HCT116 (cell line): ENCODE data around the gene ERRFI1. TPM values are rescaled to one million over a fixed set of nuclear protein-coding genes. Genes with fewer than 3 reads are reported as not detected.

Source experiments
- ATAC-seq: fragments of 200-7000 bp; cut with Tn5 transposase; 2 replicates; pipeline ENCODE4 v1.9.1; 2020; ENCODE audit warnings: mild to moderate bottlenecking, moderate library complexity
- BruUV-seq: library from RNA; stranded (reverse); fragments of 400-500 nt; replicated peaks from 2 replicates; lab custom pipeline; 2021; lab: Mats Ljungman, UMichigan
- CTCF ChIA-PET: fragments of 300-600 bp; sonication (Branson Sonifier 250); formaldehyde crosslinking; loops from one replicate; lab custom pipeline; 2021; ENCODE audit warnings: antibody characterized with exemption; lab: Charles Lee
- POLR2A ChIA-PET: fragments of 300-600, 350-600 bp; sonication (Branson Sonifier 250); formaldehyde crosslinking; loops from one replicate; lab custom pipeline; 2021; ENCODE audit warnings: antibody characterized with exemption; lab: Charles Lee
- RAD21 ChIA-PET, 2 experiments: fragments of 300-600 bp; sonication (Branson Sonifier 250); formaldehyde crosslinking; loops; one replicate each; lab custom pipeline; 2023; ENCODE audit warnings: low total read pairs in 2 of 2; ENCODE audit not compliant: uncharacterized antibody in 2 of 2, unreplicated experiment in 2 of 2, low non-redundant PET in 1 of 2; lab: Charles Lee
- DNase-seq: peaks from one replicate; pipeline ENCODE4 v3.0.0-alpha.2; 2010; ENCODE audit warnings: low read depth, low spot score
- H2AFZ ChIP-seq: fragments of 200-600 bp; shearing (Covaris generic), sonication (generic); 2 replicates; pipeline ENCODE4 v1.6.1; 2017; ENCODE audit warnings: low read depth, mixed run types, mixed read lengths, antibody characterized with exemption, low read length; ENCODE audit not compliant: poor library complexity, severe bottlenecking
- H3K27ac ChIP-seq: 2 replicates; pipeline ENCODE4 v1.5.1; 2012; ENCODE audit warnings: low read depth, low read length
- H3K27me3 ChIP-seq: fragments of 200-600 bp; sonication (generic); 2 replicates; pipeline ENCODE4 v1.6.1; 2016; ENCODE audit warnings: mixed run types, low read length, mixed read lengths; ENCODE audit not compliant: insufficient read depth
- H3K36me3 ChIP-seq, 2 experiments: fragments of 200-500 bp in 1 of 2; fragments of 200-600 bp in 1 of 2; sonication (Bioruptor generic) in 1 of 2; sonication (generic) in 1 of 2; 2 replicates each; pipeline versions ENCODE4 v1.5.1 to v1.6.1; 2014 to 2016; ENCODE audit warnings: low read length in 2 of 2, inconsistent platforms in 1 of 2, mixed read lengths in 1 of 2, mixed run types in 1 of 2; ENCODE audit not compliant: insufficient read depth in 2 of 2, control insufficient read depth in 1 of 2
- H3K4me1 ChIP-seq, 2 experiments: fragments of 200-600 bp in 1 of 2; sonication (generic) in 1 of 2; 2 replicates each; pipeline versions ENCODE4 v1.5.1 to v1.6.1; 2012 to 2017; ENCODE audit warnings: low read length in 2 of 2, inconsistent platforms in 1 of 2, mild to moderate bottlenecking in 1 of 2, mixed read lengths in 1 of 2, mixed run types in 1 of 2, moderate library complexity in 1 of 2; ENCODE audit not compliant: insufficient read depth in 2 of 2, control insufficient read depth in 1 of 2
- H3K4me2 ChIP-seq: fragments of 200-600 bp; sonication (generic); 2 replicates; pipeline ENCODE4 v1.6.1; 2017; ENCODE audit warnings: mixed run types, low read length, mixed read lengths
- H3K4me3 ChIP-seq, 2 experiments: fragments of 200-600 bp in 1 of 2; sonication (generic) in 1 of 2; replicated peaks in 1 of 2; 2 replicates each; pipeline ENCODE4 v1.5.1; 2011 to 2016; ENCODE audit warnings: low read length in 2 of 2, control low read depth in 1 of 2, low read depth in 1 of 2, mild to moderate bottlenecking in 1 of 2, mixed read lengths in 1 of 2, mixed run types in 1 of 2
- H3K79me2 ChIP-seq: fragments of 200-600 bp; sonication (generic); 2 replicates; pipeline ENCODE4 v1.6.1; 2017; ENCODE audit warnings: mild to moderate bottlenecking, mixed run types, low read length, moderate library complexity, mixed read lengths; ENCODE audit not compliant: insufficient read depth
- H3K9ac ChIP-seq: fragments of 200-600 bp; sonication (generic); 2 replicates; pipeline ENCODE4 v1.6.1; 2016; ENCODE audit warnings: low read length, mixed read lengths
- H3K9me2 ChIP-seq: fragments of 200-600 bp; sonication (generic), shearing (Covaris generic); 2 replicates; pipeline ENCODE4 v1.6.1; 2017; ENCODE audit warnings: mixed run types, mild to moderate bottlenecking, moderate library complexity; ENCODE audit not compliant: insufficient read depth
- H3K9me3 ChIP-seq, 2 experiments: fragments of 200-500 bp in 1 of 2; fragments of 200-600 bp in 1 of 2; sonication (Bioruptor generic) in 1 of 2; sonication (generic) in 1 of 2; 2 replicates each; pipeline ENCODE4 v1.6.1; 2014 to 2017; ENCODE audit warnings: low read length in 2 of 2, mixed read lengths in 2 of 2, inconsistent platforms in 1 of 2, low read depth in 1 of 2, mild to moderate bottlenecking in 1 of 2, mixed run types in 1 of 2, moderate library complexity in 1 of 2; ENCODE audit not compliant: control insufficient read depth in 1 of 2, insufficient read depth in 1 of 2
- H4K20me1 ChIP-seq: fragments of 200-600 bp; sonication (generic), shearing (Covaris generic); 2 replicates; pipeline ENCODE4 v1.6.1; 2017; ENCODE audit warnings: mixed run types, mild to moderate bottlenecking, moderate library complexity; ENCODE audit not compliant: insufficient read depth
- CBX3 ChIP-seq: IDR thresholded peaks from 2 replicates; pipeline ENCODE4 v1.6.1; 2012; ENCODE audit warnings: low read depth
- CEBPB ChIP-seq: IDR thresholded peaks from 2 replicates; pipeline ENCODE4 v1.6.1; 2012; ENCODE audit warnings: low read depth
- ELF1 ChIP-seq: IDR thresholded peaks from 2 replicates; pipeline ENCODE4 v1.6.1; 2012; ENCODE audit warnings: low read depth, borderline replicate concordance
- EZH2phosphoT487 ChIP-seq: fragments of 200-600 bp; IDR thresholded peaks from 2 replicates; pipeline ENCODE4 v1.6.1; 2018; ENCODE audit warnings: antibody characterized with exemption, borderline replicate concordance
- POLR2A ChIP-seq: IDR thresholded peaks from 2 replicates; pipeline ENCODE4 v1.7.0; 2011; ENCODE audit warnings: borderline replicate concordance; ENCODE audit not compliant: insufficient read depth, insufficient read length; ENCODE audit errors: extremely low read depth
- POLR2AphosphoS5 ChIP-seq: IDR thresholded peaks from 2 replicates; pipeline ENCODE4 v1.6.1; 2011; ENCODE audit warnings: mild to moderate bottlenecking, low read depth, low read length, moderate library complexity
- SIN3A ChIP-seq: IDR thresholded peaks from 2 replicates; pipeline ENCODE4 v1.6.1; 2012; ENCODE audit warnings: low read depth
- SP1 ChIP-seq: IDR thresholded peaks from 2 replicates; pipeline ENCODE4 v1.6.1; 2012; ENCODE audit warnings: low read depth
- SRF ChIP-seq: IDR thresholded peaks from 2 replicates; pipeline ENCODE4 v1.6.1; 2012; ENCODE audit warnings: low read depth
- TCF7L2 ChIP-seq: IDR thresholded peaks from 2 replicates; pipeline ENCODE4 v1.7.0; 2011; ENCODE audit warnings: borderline replicate concordance, inconsistent platforms; ENCODE audit not compliant: insufficient read depth, insufficient read length; ENCODE audit errors: extremely low read depth
- YY1 ChIP-seq: IDR thresholded peaks from 2 replicates; pipeline ENCODE4 v1.6.1; 2011; ENCODE audit warnings: low read length, low read depth, moderate library complexity, mild to moderate bottlenecking; ENCODE audit not compliant: insufficient replicate concordance; ENCODE audit errors: extremely low read depth
- ZFX ChIP-seq: fragments of 450-650 bp; IDR thresholded peaks from 2 replicates; pipeline ENCODE4 v1.6.1; 2017
- intact Hi-C: fragments of 100-400 bp; cut with micrococcal nuclease; formaldehyde crosslinking; loops from 2 replicates; pipeline ENCODE4 v1.10.0; 2022
- total RNA-seq: library from RNA; stranded (reverse); gene quantifications from one replicate; pipeline ENCODE4 v1.2.1, GENCODE V29; 2021; ENCODE audit not compliant: unreplicated experiment
- TF ChIP-seq, protein P1 (sequence below): IDR thresholded peaks from 2 replicates; pipeline ENCODE4 v1.6.1; 2012
- TF ChIP-seq, protein P2 (sequence below), 3 experiments: fragments of 200-600 bp in 1 of 3; sonication (generic) in 1 of 3; IDR thresholded peaks in 2 of 3; conservative IDR thresholded peaks in 1 of 3; 2 replicates each; pipeline ENCODE4 v1.5.1; 2012 to 2017; ENCODE audit warnings: low read depth in 2 of 3, low read length in 2 of 3, antibody characterized with exemption in 1 of 3, borderline replicate concordance in 1 of 3, control low read depth in 1 of 3, mild to moderate bottlenecking in 1 of 3, mixed read lengths in 1 of 3, mixed run types in 1 of 3, moderate library complexity in 1 of 3; ENCODE audit not compliant: insufficient read depth in 1 of 3
- TF ChIP-seq, protein P3 (sequence below): IDR thresholded peaks from 2 replicates; pipeline ENCODE4 v1.6.1; 2011; ENCODE audit warnings: mild to moderate bottlenecking, low read length, moderate library complexity; ENCODE audit not compliant: insufficient replicate concordance; ENCODE audit errors: extremely low read depth

Gene ERRFI1
- total RNA-seq, 1 experiment from 2014 or later: 777 TPM

DNA sequence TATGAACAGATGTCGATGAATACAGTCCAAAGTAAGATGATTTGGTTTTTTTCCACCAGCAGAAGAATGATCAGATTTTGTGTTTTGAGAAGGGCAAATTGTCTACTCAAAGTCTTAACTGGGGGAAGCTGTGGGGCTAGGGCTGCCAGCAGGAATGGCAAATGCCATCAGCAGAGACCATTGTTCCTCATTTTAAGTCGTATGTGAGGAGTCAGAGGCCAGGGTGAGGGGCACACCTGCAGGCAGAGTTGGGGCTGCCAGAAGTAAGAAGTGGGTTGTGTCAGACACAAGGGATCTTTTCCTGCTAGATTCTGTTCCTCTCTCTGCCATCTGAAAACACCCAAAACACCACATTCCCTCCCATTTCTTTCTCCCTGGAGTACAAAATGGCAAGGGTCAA is 55.9 kb downstream of the ERRFI1 start:
- ATAC-seq (no peak), DNase-seq (no peak)
- Histone ChIP-seq H3K9me2 (no peaks in the 10 kb centered on the region), H3K36me3 (peaks cover 48 to 62% of the 10 kb centered on the region in 2 experiments), H3K9ac (no peak overlapping the region), H3K4me1 (no peaks in the 10 kb centered on the region), H3K9me3 (no peaks in the 10 kb centered on the region), H3K4me3 (no peak overlapping the region), H3K79me2 (peaks cover 67% of the 10 kb centered on the region), H3K27me3 (no peaks in the 10 kb centered on the region), H2AFZ (no peak overlapping the region), H3K4me2 (no peak overlapping the region), H3K27ac (no peak overlapping the region), H4K20me1 (peaks cover 5% of the 10 kb centered on the region; the same call in 1 of the 2 replicates)
- intact Hi-C loops: loop anchor here (10.0 kb wide), 1 partner anchor 745 kb away; no protein-coding TSS in a partner anchor
- ChIA-PET POLR2A (no interaction called here), RAD21 (no interaction called here), CTCF (no interaction called here)
- BruUV-seq: no TSS peak
- no peak for TF ChIP-seq ELF1
- no peak for TF ChIP-seq CEBPB
- no peak for TF ChIP-seq YY1

DNA sequence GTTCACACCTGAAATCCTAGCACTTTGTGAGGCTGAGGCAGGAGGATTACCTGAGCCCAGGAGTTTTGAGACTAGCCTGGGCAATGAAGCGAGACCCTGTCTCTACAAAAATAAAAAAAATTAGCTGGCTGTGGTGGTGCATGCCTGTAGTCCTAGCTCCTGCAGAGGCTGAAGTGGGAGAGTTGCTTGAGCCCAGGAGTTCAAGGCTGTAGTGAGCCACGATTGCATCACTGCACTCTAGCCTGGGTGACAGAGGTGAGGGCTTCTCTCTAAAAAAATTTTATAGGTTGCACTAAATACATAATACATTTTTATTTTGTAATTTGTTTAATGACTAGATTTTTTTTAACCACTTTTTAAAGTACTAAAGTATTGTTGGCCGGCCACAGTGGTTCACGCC is 58.5 kb downstream of the ERRFI1 start:
- DNase-seq (no peak), ATAC-seq (no peak)
- CTCF ChIA-PET: no interaction called here
- intact Hi-C loops: no loop called here
- no peaks in the 10 kb centered on the region for H3K9me3 ChIP-seq
- RAD21 ChIA-PET: no interaction called here
- BruUV-seq: no TSS peak
- no peak overlapping the region for H3K27ac ChIP-seq
- peaks cover 86% of the 10 kb centered on the region for H3K79me2 ChIP-seq
- H4K20me1 ChIP-seq: peaks cover 5% of the 10 kb centered on the region; the same call in 1 of the 2 replicates
- H2AFZ ChIP-seq: no peak overlapping the region
- no peak for TF ChIP-seq SIN3A
- TF ChIP-seq SRF: no peak
- TF ChIP-seq ZFX: no peak
- TF ChIP-seq EZH2phosphoT487: no peak
- TF ChIP-seq POLR2AphosphoS5: no peak
- TF ChIP-seq POLR2A: no peak
- TF ChIP-seq SP1: no peak
- TF ChIP-seq, protein P1, sequence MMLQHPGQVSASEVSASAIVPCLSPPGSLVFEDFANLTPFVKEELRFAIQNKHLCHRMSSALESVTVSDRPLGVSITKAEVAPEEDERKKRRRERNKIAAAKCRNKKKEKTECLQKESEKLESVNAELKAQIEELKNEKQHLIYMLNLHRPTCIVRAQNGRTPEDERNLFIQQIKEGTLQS: no peak
- no peak for TF ChIP-seq ELF1
- TF ChIP-seq, protein P2, sequence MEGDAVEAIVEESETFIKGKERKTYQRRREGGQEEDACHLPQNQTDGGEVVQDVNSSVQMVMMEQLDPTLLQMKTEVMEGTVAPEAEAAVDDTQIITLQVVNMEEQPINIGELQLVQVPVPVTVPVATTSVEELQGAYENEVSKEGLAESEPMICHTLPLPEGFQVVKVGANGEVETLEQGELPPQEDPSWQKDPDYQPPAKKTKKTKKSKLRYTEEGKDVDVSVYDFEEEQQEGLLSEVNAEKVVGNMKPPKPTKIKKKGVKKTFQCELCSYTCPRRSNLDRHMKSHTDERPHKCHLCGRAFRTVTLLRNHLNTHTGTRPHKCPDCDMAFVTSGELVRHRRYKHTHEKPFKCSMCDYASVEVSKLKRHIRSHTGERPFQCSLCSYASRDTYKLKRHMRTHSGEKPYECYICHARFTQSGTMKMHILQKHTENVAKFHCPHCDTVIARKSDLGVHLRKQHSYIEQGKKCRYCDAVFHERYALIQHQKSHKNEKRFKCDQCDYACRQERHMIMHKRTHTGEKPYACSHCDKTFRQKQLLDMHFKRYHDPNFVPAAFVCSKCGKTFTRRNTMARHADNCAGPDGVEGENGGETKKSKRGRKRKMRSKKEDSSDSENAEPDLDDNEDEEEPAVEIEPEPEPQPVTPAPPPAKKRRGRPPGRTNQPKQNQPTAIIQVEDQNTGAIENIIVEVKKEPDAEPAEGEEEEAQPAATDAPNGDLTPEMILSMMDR (IDR thresholded peaks at IDR 0.05 in 2 of 3, conservative IDR thresholded peaks at IDR 0.05 in 1 of 3; ENCODE audit: borderline replicate concordance in 1 of 3, insufficient read depth in 1 of 3, low read depth in 2 of 3, low read length in 2 of 3): no peak
- TF ChIP-seq, protein P3, sequence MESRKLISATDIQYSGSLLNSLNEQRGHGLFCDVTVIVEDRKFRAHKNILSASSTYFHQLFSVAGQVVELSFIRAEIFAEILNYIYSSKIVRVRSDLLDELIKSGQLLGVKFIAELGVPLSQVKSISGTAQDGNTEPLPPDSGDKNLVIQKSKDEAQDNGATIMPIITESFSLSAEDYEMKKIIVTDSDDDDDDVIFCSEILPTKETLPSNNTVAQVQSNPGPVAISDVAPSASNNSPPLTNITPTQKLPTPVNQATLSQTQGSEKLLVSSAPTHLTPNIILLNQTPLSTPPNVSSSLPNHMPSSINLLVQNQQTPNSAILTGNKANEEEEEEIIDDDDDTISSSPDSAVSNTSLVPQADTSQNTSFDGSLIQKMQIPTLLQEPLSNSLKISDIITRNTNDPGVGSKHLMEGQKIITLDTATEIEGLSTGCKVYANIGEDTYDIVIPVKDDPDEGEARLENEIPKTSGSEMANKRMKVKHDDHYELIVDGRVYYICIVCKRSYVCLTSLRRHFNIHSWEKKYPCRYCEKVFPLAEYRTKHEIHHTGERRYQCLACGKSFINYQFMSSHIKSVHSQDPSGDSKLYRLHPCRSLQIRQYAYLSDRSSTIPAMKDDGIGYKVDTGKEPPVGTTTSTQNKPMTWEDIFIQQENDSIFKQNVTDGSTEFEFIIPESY: no peak
- no peak for TF ChIP-seq CBX3
- TF ChIP-seq TCF7L2: no peak
- H3K9ac ChIP-seq: no peak overlapping the region
- H3K4me1 ChIP-seq: peaks cover 1 to 4% of the 10 kb centered on the region in 2 experiments; a peak in 3 of 4 replicates
- POLR2A ChIA-PET: interaction anchor here (0.8 kb wide), 1 partner anchor 10 kb away, joined by 3 read pairs; no protein-coding TSS in a partner anchor
- no peaks in the 10 kb centered on the region for H3K27me3 ChIP-seq
- H3K9me2 ChIP-seq: no peaks in the 10 kb centered on the region
- H3K4me2 ChIP-seq: no peak overlapping the region
- H3K36me3 ChIP-seq: peaks cover 63 to 76% of the 10 kb centered on the region in 2 experiments
- no peak overlapping the region for H3K4me3 ChIP-seq
